ENCODE measurements around the gene MTMR8.

DNA sequence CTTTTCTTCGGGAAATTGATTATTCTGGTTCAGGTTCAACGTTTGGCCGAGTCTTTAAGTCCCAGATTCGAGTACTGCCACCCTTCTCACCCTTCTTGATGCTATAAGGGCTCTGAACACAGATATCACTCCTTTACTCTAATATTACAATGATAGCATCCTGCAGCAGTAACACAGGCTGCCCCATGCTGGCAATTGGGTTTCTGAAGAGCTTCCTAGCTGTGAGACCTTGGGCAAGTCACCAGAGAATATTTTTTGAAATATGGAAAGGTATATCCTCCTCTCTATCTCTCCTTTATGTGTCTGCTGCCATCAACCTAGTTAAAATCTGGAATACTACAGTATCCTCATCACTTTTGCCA, 297 bp upstream of the MTMR8 start:
- TF ChIP-seq CTCF (IDR thresholded peaks at IDR 0.05) (no peak), POLR2A (IDR thresholded peaks at IDR 0.05) (no peak)

All from testis (tissue), 2 donors.